ENCODE results near the gene TOM1L2. TPM values are rescaled to one million over a fixed set of nuclear protein-coding genes. Genes with fewer than 3 reads are reported as not detected.

TOM1L2 gene
- total and polyA plus RNA-seq, 2 of the 4 experiments (the other 2 are of a cell fraction), result 34.4 to 51.7 TPM

DNA sequence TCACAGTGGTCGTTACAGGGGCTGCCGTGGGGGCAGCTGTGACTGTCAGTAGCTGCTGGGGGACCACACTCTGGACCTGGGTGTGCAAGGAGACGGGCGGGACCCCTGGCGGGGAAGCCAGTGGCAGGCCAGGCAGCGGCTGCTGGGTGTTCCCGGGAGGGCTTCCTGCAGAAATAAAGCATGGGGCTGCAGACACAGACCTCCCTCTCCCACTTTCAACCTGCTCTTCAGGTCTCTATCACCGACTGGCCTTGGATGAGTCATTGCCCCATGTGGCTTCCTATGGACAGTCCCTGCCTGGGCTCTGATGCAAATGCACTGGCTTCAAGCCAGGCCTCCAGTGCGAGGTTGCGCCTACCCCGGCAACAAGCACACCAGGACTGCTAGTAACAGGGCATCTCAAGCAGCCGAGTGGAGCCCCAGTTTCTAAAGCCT is 152.6 kb downstream of the TOM1L2 start:
- BruUV-seq (replicated peaks), result TSS peak; percentile 29

More for the DNA sequence above, 152.6 kb downstream of the TOM1L2 start:
- no peak overlapping the region for H3K18ac ChIP-seq (ENCODE audit: low read depth, low read length)
- ChIA-PET POLR2A (ENCODE audit: unreplicated experiment) (no interaction called here), CTCF (no interaction called here)
- no peak overlapping the region for H4K8ac ChIP-seq (ENCODE audit: low read depth in 2 of 2, low read length in 2 of 2)
- 32% methylated on average over 4 of the region's 12 CpGs; no CpG with 5 or more reads in 1 of the 2 experiments for WGBS, 2 experiments (ENCODE audit: extremely low coverage in 2 of 2, insufficient read length in 1 of 2)
- peaks cover 32% of the 10 kb centered on the region for H3K9me1 ChIP-seq (ENCODE audit: insufficient read depth, low read length)
- no peak overlapping the region for H2BK20ac ChIP-seq (ENCODE audit: low read depth, low read length)
- dilution Hi-C loops (cut with HindIII; ENCODE audit: low sequenced_read_pairs, unreplicated experiment) (no loop called here), intact Hi-C loops (cut with micrococcal nuclease) (no loop called here), in situ Hi-C loops (cut with MboI; ENCODE audit: low sequenced_read_pairs) (no loop called here)
- H3K36me3 ChIP-seq (ENCODE audit: control insufficient read depth, insufficient read depth, low read length), result peaks cover 43% of the 10 kb centered on the region
- H4K20me1 ChIP-seq (ENCODE audit: insufficient read depth, low read length), result peaks cover 75% of the 10 kb centered on the region
- H2BK15ac ChIP-seq (ENCODE audit: low read depth, low read length), result no peak overlapping the region
- no peak overlapping the region for H3K4me2 ChIP-seq (ENCODE audit: low read depth, low read length)
- no peak overlapping the region for H3K23ac ChIP-seq (ENCODE audit: low read depth, low read length)
- no peaks in the 10 kb centered on the region for H3K9me3 ChIP-seq (ENCODE audit: control insufficient read depth, insufficient read depth, low read length)
- H2AK5ac ChIP-seq (ENCODE audit: low read depth, low read length), result no peak overlapping the region
- peaks cover 48% of the 10 kb centered on the region for H3K4me1 ChIP-seq (ENCODE audit: control insufficient read depth, insufficient read depth, low read length)
- H2BK120ac ChIP-seq (ENCODE audit: low read depth, low read length), result no peak overlapping the region
- TF ChIP-seq POLR2A (IDR thresholded peaks at IDR 0.05; ENCODE audit: low read depth, low read length) (no peak), RAD21 (IDR thresholded peaks at IDR 0.05; ENCODE audit: low read length) (0 out of 2 replicates have a peak, but pooled peaks have one; percentile 2), BHLHE40 (IDR thresholded peaks at IDR 0.05; ENCODE audit: low read depth, low read length) (no peak), RFX5 (IDR thresholded peaks at IDR 0.05; ENCODE audit: low read depth, low read length) (no peak), FOS (IDR thresholded peaks at IDR 0.05; ENCODE audit: low read depth, low read length) (peak; percentile 75), CEBPB (IDR thresholded peaks at IDR 0.05; ENCODE audit: low read depth, low read length) (peak; percentile 87)
- TF ChIP-seq, protein P1, sequence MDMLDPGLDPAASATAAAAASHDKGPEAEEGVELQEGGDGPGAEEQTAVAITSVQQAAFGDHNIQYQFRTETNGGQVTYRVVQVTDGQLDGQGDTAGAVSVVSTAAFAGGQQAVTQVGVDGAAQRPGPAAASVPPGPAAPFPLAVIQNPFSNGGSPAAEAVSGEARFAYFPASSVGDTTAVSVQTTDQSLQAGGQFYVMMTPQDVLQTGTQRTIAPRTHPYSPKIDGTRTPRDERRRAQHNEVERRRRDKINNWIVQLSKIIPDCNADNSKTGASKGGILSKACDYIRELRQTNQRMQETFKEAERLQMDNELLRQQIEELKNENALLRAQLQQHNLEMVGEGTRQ (IDR thresholded peaks at IDR 0.05; ENCODE audit: low read depth, low read length), result peak; percentile 78; the same call in 1 of the 2 replicates
- TF ChIP-seq, protein P2, sequence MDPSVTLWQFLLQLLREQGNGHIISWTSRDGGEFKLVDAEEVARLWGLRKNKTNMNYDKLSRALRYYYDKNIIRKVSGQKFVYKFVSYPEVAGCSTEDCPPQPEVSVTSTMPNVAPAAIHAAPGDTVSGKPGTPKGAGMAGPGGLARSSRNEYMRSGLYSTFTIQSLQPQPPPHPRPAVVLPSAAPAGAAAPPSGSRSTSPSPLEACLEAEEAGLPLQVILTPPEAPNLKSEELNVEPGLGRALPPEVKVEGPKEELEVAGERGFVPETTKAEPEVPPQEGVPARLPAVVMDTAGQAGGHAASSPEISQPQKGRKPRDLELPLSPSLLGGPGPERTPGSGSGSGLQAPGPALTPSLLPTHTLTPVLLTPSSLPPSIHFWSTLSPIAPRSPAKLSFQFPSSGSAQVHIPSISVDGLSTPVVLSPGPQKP (IDR thresholded peaks at IDR 0.05; ENCODE audit: borderline replicate concordance, low read depth, low read length), result no peak
- no peaks in the 10 kb centered on the region for H3K27me3 ChIP-seq (ENCODE audit: control insufficient read depth, insufficient read depth, low read length)
- ATAC-seq (ENCODE audit: low read depth) (peak; percentile 16; the same call in 1 of the 2 replicates), DNase-seq (peak; percentile 92)
- H3K14ac ChIP-seq (replicated peaks; ENCODE audit: low read depth, low read length), result no peak overlapping the region
- no peak overlapping the region for H3K9ac ChIP-seq (ENCODE audit: low read depth, low read length)
- no peak overlapping the region for H2BK5ac ChIP-seq (ENCODE audit: low read depth, low read length, poor library complexity, severe bottlenecking)
- H3K4me3 ChIP-seq (ENCODE audit: insufficient read depth, low read depth, low read length), result no peak overlapping the region
- H3K79me1 ChIP-seq (ENCODE audit: low read depth in 1 of 2, low read length in 2 of 2), result peaks cover 32 to 69% of the 10 kb centered on the region in 2 experiments
- no peak overlapping the region for H4K5ac ChIP-seq (ENCODE audit: low read depth, low read length)
- no peak overlapping the region for H3K56ac ChIP-seq (ENCODE audit: extremely low read depth, insufficient read depth, low read length)
- no peak overlapping the region for H2AFZ ChIP-seq (replicated peaks; ENCODE audit: low read length, poor library complexity)
- no peak overlapping the region for H3K27ac ChIP-seq (ENCODE audit: insufficient read depth, low read length)
- no peak overlapping the region for H4K91ac ChIP-seq (ENCODE audit: insufficient read depth, low read depth, low read length)
- no peak overlapping the region for H3K4ac ChIP-seq (ENCODE audit: low read depth, low read length)
- no peak overlapping the region for H2AK9ac ChIP-seq (replicated peaks; ENCODE audit: low read depth, low read length, poor library complexity)

Data from IMR-90 (cell line).